ENCODE results near the gene C10orf90. TPM values are rescaled to one million over a fixed set of nuclear protein-coding genes. Genes with fewer than 3 reads are reported as not detected.

The C10orf90 gene
- total RNA-seq, 1 experiment from 2014 or later: 0.59 TPM

- Histone ChIP-seq H2AFZ (no peak overlapping the region), H3K4me1 (replicated peaks; ENCODE audit: insufficient read depth) (no peaks in the 10 kb centered on the region; the same call in 1 of the 2 replicates), H3K4me2 (no peak overlapping the region), H3K9me2 (ENCODE audit: insufficient read depth) (no peaks in the 10 kb centered on the region), H3K79me2 (ENCODE audit: low read depth) (no peaks in the 10 kb centered on the region), H3K27me3 (ENCODE audit: insufficient read depth, low read depth) (no peaks in the 10 kb centered on the region), H4K20me1 (ENCODE audit: insufficient read depth) (no peaks in the 10 kb centered on the region), H3K36me3 (ENCODE audit: low read depth) (no peaks in the 10 kb centered on the region), H3K4me3 (no peak overlapping the region), H3F3A (ENCODE audit: insufficient read depth, low read depth) (no peaks in the 10 kb centered on the region), H3K9me3 (ENCODE audit: insufficient read depth, low read depth) (no peaks in the 10 kb centered on the region), H3K27ac (no peak overlapping the region)
- POLR2A ChIA-PET (ENCODE audit: unreplicated experiment): no interaction called here
- BruUV-seq (replicated peaks): no TSS peak
- intact Hi-C loops (cut with micrococcal nuclease; ENCODE audit: unreplicated experiment): no loop called here
- DNase-seq: no peak
- TF ChIP-seq EZH2 (IDR thresholded peaks at IDR 0.05; ENCODE audit: low read depth) (no peak), CTCF (conservative IDR thresholded peaks at IDR 0.05) (no peak)
- CTCF ChIA-PET: no interaction called here
Observed at GRCh38 chr10:126639084-126639483, 31.4 kb downstream of the C10orf90 start.

GRCh38 chr10:126638542-126638941 is 32.0 kb downstream of the C10orf90 start:
- Histone ChIP-seq H2AFZ (no peak overlapping the region), H3F3A (ENCODE audit: insufficient read depth, low read depth) (no peaks in the 10 kb centered on the region), H3K9me3 (ENCODE audit: insufficient read depth, low read depth) (no peaks in the 10 kb centered on the region), H3K4me3 (no peak overlapping the region), H3K4me1 (replicated peaks; ENCODE audit: insufficient read depth) (no peaks in the 10 kb centered on the region; the same call in 1 of the 2 replicates), H3K27me3 (ENCODE audit: insufficient read depth, low read depth) (no peaks in the 10 kb centered on the region), H3K27ac (no peak overlapping the region), H3K4me2 (no peak overlapping the region), H3K9me2 (ENCODE audit: insufficient read depth) (no peaks in the 10 kb centered on the region), H4K20me1 (ENCODE audit: insufficient read depth) (no peaks in the 10 kb centered on the region), H3K36me3 (ENCODE audit: low read depth) (no peaks in the 10 kb centered on the region), H3K79me2 (ENCODE audit: low read depth) (no peaks in the 10 kb centered on the region)
- ChIA-PET POLR2A (ENCODE audit: unreplicated experiment) (no interaction called here), CTCF (no interaction called here)
- TF ChIP-seq EZH2 (IDR thresholded peaks at IDR 0.05; ENCODE audit: low read depth) (no peak), CTCF (conservative IDR thresholded peaks at IDR 0.05) (no peak)
- DNase-seq: no peak
- intact Hi-C loops (cut with micrococcal nuclease; ENCODE audit: unreplicated experiment): no loop called here
- no TSS peak for BruUV-seq (replicated peaks)

GRCh38 chr10:126637501-126637900 is 33.0 kb downstream of the C10orf90 start:
- no TSS peak for BruUV-seq (replicated peaks)
- H3K36me3 ChIP-seq (ENCODE audit: low read depth): no peaks in the 10 kb centered on the region
- CTCF ChIA-PET: no interaction called here

More at GRCh38 chr10:126637501-126637900, 33.0 kb downstream of the C10orf90 start:
- H3K4me3 ChIP-seq: no peak overlapping the region
- H3F3A ChIP-seq (ENCODE audit: insufficient read depth, low read depth): no peaks in the 10 kb centered on the region
- H3K9me3 ChIP-seq (ENCODE audit: insufficient read depth, low read depth): no peaks in the 10 kb centered on the region
- H3K27ac ChIP-seq: no peak overlapping the region
- no peaks in the 10 kb centered on the region for H4K20me1 ChIP-seq (ENCODE audit: insufficient read depth)
- H3K9me2 ChIP-seq (ENCODE audit: insufficient read depth): no peaks in the 10 kb centered on the region
- no peaks in the 10 kb centered on the region for H3K27me3 ChIP-seq (ENCODE audit: insufficient read depth, low read depth)
- H2AFZ ChIP-seq: no peak overlapping the region
- intact Hi-C loops (cut with micrococcal nuclease; ENCODE audit: unreplicated experiment): no loop called here
- H3K4me1 ChIP-seq (replicated peaks; ENCODE audit: insufficient read depth): no peaks in the 10 kb centered on the region; the same call in 1 of the 2 replicates
- POLR2A ChIA-PET (ENCODE audit: unreplicated experiment): no interaction called here
- TF ChIP-seq EZH2 (IDR thresholded peaks at IDR 0.05; ENCODE audit: low read depth) (no peak), CTCF (conservative IDR thresholded peaks at IDR 0.05) (no peak)
- no peak overlapping the region for H3K4me2 ChIP-seq
- DNase-seq: no peak
- H3K79me2 ChIP-seq (ENCODE audit: low read depth): no peaks in the 10 kb centered on the region

All from PC-9 (cell line).